Esophagus squamous epithelium (tissue), 4 donors: Measurements from ENCODE around the gene VWA5A.

Source experiments
- CTCF ChIP-seq, 6 experiments: fragments of 450-650 bp in 4 of 6; fragments of 200-600 bp in 2 of 6; sonication (generic) in 2 of 6; IDR thresholded peaks; one replicate each; pipeline ENCODE4 v1.5.1; 2016 to 2019; ENCODE audit warnings: antibody characterized with exemption in 6 of 6, mild to moderate bottlenecking in 4 of 6, moderate library complexity in 4 of 6
- POLR2A ChIP-seq, 4 donors: fragments of 450-650 bp; IDR thresholded peaks; one replicate each; pipeline ENCODE4 v1.6.1; 2017; ENCODE audit warnings: antibody characterized with exemption in 4 of 4, mild to moderate bottlenecking in 4 of 4, moderate library complexity in 3 of 4

GRCh38 chr11:124093330-124093729 lies 21.9 kb upstream of the VWA5A start:
- no peak for TF ChIP-seq CTCF (IDR thresholded peaks at IDR 0.05)
- TF ChIP-seq POLR2A (IDR thresholded peaks at IDR 0.05): no peak
